IPS DF 6.9 (cell line): Measurements from ENCODE around the gene CEP128.

Experiments used
- DNase-seq: peaks from one replicate; pipeline ENCODE4 v3.0.0-alpha.2; 2013; ENCODE audit warnings: low read depth, low spot score
- H3K27ac ChIP-seq: one replicate; pipeline ENCODE4 v1.5.1; 2013; ENCODE audit warnings: low read length, control low read depth
- H3K27me3 ChIP-seq: 2 replicates; pipeline ENCODE4 v1.6.1; 2013; ENCODE audit warnings: mild to moderate bottlenecking, low read length; ENCODE audit not compliant: control insufficient read depth, insufficient read depth
- H3K36me3 ChIP-seq: 2 replicates; pipeline ENCODE4 v1.6.1; 2013; ENCODE audit warnings: low read length; ENCODE audit not compliant: control insufficient read depth, insufficient read depth
- H3K4me1 ChIP-seq: 2 replicates; pipeline ENCODE4 v1.6.1; 2013; ENCODE audit warnings: low read length; ENCODE audit not compliant: control insufficient read depth, insufficient read depth
- H3K4me3 ChIP-seq: 2 replicates; pipeline ENCODE4 v1.5.1; 2013; ENCODE audit warnings: mild to moderate bottlenecking, low read length
- H3K9me3 ChIP-seq: 2 replicates; pipeline ENCODE4 v1.6.1; 2013; ENCODE audit warnings: low read length, inconsistent platforms; ENCODE audit not compliant: control insufficient read depth, insufficient read depth
- WGBS: extraction: QIAGEN DNeasy Blood & Tissue Kit; methylation state at CpG from one replicate; pipeline ENCODE4 v1.1.7; 2013; ENCODE audit warnings: mixed read lengths, missing lambda C conversion rate; ENCODE audit not compliant: insufficient read length, insufficient coverage; 5-methylcytosine and 5-hydroxymethylcytosine counted together

Gene CEP128

DNA sequence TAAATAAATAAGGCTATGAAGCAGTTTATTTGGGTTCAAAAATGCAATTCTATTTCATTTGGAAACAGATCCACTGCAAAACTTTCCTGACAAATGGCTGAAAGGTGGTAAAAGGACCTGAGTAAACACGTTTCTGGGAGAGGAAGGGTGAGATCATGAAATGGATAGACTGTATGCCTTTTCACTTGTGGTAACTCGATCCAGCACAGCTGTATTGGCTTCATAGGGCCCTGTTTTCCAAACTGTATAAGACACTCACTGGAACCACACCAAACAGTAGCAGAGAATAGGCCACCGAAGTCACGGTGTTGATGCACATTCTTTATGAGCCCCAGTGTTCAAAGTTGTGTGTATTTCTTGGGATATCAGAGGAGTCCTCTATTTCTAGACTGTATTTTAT lies 405.1 kb downstream of the CEP128 start:
- Histone ChIP-seq H3K4me3 (no peak overlapping the region), H3K4me1 (no peaks in the 10 kb centered on the region), H3K27me3 (no peaks in the 10 kb centered on the region), H3K36me3 (no peaks in the 10 kb centered on the region), H3K9me3 (no peaks in the 10 kb centered on the region), H3K27ac (no peak overlapping the region)
- WGBS = no CpG with 5 or more reads among the region's 4 CpGs
- DNase-seq = no peak

- Histone ChIP-seq H3K36me3 (no peaks in the 10 kb centered on the region), H3K4me3 (no peak overlapping the region), H3K27me3 (no peaks in the 10 kb centered on the region), H3K9me3 (no peaks in the 10 kb centered on the region), H3K27ac (no peak overlapping the region), H3K4me1 (no peaks in the 10 kb centered on the region)
- WGBS = no CpG with 5 or more reads among the region's 4 CpGs
- DNase-seq = no peak
These were observed 406.4 kb downstream of the CEP128 start for GRCh38 chr14:80535171-80535570.

DNA sequence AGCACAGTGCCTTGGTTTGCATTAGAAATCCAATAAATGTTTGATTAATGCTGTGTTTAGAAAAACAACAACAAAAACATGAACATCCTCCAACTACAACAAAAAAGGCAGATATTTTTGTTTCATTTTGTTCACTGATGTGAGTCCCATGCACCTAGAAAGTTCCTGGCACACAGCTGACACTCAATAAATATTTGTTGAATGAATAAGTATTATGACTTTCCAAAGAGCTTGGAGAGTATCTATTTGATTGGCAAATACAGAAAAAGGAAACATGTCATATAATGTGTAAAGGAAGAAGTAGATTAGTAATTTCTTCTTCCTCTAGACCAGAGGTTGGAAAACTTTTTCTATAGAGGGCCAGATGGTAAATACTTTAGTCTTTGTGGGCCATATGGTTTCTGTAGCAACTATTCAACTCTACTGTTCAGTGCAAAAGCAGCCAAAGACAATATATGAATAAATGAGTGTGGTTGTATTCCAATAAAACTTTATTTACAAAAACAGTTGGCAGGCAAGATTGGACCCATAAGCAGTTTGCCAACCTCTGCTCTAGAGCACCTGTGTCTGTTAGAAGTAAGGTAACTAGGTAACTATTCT lies 417.9 kb downstream of the CEP128 start:
- Histone ChIP-seq H3K27me3 (no peaks in the 10 kb centered on the region), H3K4me1 (no peaks in the 10 kb centered on the region), H3K9me3 (no peaks in the 10 kb centered on the region), H3K4me3 (no peak overlapping the region), H3K36me3 (no peaks in the 10 kb centered on the region), H3K27ac (no peak overlapping the region)
- DNase-seq = no peak

DNA sequence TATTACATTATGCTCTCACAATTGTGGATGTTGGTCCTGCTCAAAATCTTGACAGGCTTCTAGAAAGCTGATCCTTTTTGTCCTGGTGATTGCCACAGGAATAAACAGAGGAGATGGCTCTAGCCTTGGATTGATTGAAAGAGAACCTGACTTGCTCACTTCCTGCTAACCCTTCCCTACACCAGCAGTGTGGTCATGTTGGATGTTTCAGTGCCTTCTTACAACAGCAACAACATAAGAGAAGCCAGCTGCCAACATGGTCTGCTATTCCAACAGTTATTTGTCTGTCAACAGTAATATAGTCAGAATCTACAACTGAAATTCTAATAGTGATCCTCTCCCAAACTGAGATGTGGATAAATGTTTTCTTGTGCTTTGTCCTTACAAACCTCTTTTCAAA lies 418.6 kb downstream of the CEP128 start:
- Histone ChIP-seq H3K4me3 (no peak overlapping the region), H3K4me1 (no peaks in the 10 kb centered on the region), H3K9me3 (no peaks in the 10 kb centered on the region), H3K27me3 (no peaks in the 10 kb centered on the region), H3K36me3 (no peaks in the 10 kb centered on the region), H3K27ac (no peak overlapping the region)
- no peak for DNase-seq

- no peaks in the 10 kb centered on the region for H3K4me1 ChIP-seq
- H3K27ac ChIP-seq = no peak overlapping the region
- 100% methylated on average over 1 of the region's 1 CpG for WGBS
- no peaks in the 10 kb centered on the region for H3K36me3 ChIP-seq
- no peaks in the 10 kb centered on the region for H3K9me3 ChIP-seq
- no peak for DNase-seq
- H3K4me3 ChIP-seq = no peak overlapping the region
- H3K27me3 ChIP-seq = no peaks in the 10 kb centered on the region
These were observed 419.1 kb downstream of the CEP128 start for GRCh38 chr14:80522411-80522810.

- no peaks in the 10 kb centered on the region for H3K4me1 ChIP-seq
- DNase-seq = no peak
- H3K9me3 ChIP-seq = no peaks in the 10 kb centered on the region
- no peak overlapping the region for H3K27ac ChIP-seq
- H3K27me3 ChIP-seq = no peaks in the 10 kb centered on the region
- no peaks in the 10 kb centered on the region for H3K36me3 ChIP-seq
- WGBS = no CpG with 5 or more reads among the region's 3 CpGs
- no peak overlapping the region for H3K4me3 ChIP-seq
These were observed 420.1 kb downstream of the CEP128 start for GRCh38 chr14:80521456-80521855.

DNA sequence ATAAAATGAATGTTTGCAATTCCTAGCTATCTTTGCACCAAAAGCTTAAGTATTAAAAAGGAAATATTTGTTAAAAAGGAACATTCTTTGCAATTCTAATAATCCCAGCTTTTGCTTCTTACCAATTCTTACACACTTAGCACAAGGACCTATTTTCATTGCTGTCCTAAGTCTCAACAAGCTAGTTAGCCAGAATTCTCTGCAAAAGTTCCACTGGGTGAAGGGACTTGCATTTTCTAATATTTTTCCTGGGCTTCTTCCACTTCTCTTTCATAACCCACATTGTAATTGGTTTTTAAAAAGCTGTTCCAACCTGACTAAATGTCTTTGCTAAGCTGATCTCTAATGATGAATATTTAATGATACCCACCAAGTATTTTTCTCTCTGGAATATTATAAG lies 422.5 kb downstream of the CEP128 start:
- no peak for DNase-seq
- no peaks in the 10 kb centered on the region for H3K27me3 ChIP-seq
- no peaks in the 10 kb centered on the region for H3K4me1 ChIP-seq
- no peaks in the 10 kb centered on the region for H3K9me3 ChIP-seq
- H3K27ac ChIP-seq = no peak overlapping the region
- H3K36me3 ChIP-seq = no peaks in the 10 kb centered on the region
- H3K4me3 ChIP-seq = no peak overlapping the region

DNA sequence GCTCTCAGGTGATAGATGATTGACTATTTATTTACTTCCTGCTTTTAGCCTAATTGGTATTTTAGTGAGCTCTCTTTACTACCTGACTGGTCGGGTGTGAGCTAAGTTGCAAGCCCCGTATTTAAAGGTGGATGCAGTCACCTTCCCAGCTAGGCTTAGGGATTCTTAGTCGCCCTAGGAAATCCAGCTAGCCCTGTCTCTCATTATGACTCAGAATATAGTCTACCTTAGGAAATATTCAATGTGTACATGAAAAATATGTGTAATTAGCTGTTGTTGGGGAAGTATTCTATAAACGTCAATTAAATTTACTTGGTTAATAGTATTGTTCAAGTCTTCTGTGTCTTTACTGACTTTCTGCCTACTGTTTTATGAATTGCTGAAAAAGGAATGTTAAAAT lies 423.4 kb downstream of the CEP128 start:
- DNase-seq = no peak
- Histone ChIP-seq H3K27me3 (no peaks in the 10 kb centered on the region), H3K9me3 (no peaks in the 10 kb centered on the region), H3K4me3 (no peak overlapping the region), H3K27ac (no peak overlapping the region), H3K4me1 (no peaks in the 10 kb centered on the region), H3K36me3 (no peaks in the 10 kb centered on the region)
- no CpG with 5 or more reads among the region's 4 CpGs for WGBS

DNA sequence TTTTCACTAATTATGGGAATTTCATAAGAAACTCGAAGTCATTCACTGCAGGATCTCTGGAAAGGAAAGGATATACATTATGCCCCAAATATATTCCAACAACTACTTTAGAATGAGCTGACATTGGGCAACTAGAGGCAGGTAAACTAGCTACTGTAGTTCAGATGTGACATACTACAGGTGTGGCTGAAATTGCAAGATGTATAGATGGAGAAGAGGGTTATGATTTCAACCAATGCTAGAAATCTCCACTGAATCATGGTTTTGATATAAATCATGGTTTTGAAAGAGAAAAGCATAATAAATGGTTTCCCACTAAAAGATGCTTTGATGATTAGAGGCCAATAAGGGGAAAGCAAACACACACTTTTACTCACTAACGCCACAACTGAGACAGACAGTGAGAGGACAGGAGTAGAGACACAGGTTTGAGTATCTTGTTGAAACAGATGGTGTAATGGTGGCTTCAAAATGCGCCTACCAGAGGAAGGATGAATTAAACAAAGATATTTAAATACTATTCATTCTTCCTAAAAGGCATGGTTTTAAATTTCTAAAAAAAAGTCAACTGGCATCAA lies 434.2 kb downstream of the CEP128 start:
- Histone ChIP-seq H3K36me3 (no peaks in the 10 kb centered on the region), H3K27ac (no peak overlapping the region), H3K9me3 (no peaks in the 10 kb centered on the region), H3K4me3 (no peak overlapping the region), H3K4me1 (no peaks in the 10 kb centered on the region), H3K27me3 (no peaks in the 10 kb centered on the region)
- no peak for DNase-seq
- WGBS = no CpG with 5 or more reads among the region's 3 CpGs

DNA sequence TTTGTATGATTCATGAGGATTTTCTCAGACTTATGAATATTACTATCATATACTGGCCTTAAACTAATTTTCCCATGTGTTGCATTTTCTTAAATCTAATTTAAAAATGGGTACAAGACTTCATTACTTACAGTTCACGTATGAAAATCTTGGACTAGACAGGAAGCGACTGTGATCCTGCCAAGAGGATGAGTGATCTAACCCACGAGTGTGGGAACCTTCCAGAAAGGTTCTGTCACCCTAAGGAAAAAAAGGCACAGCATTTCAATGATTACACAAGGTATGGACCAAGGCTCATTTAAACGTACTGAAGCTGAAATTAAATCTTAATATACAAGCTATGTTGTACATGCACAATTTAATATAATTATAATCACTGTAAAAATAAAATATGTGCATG lies 436.8 kb downstream of the CEP128 start:
- no CpG with 5 or more reads among the region's 4 CpGs for WGBS
- no peak for DNase-seq
- Histone ChIP-seq H3K9me3 (no peaks in the 10 kb centered on the region), H3K4me3 (no peak overlapping the region), H3K27ac (no peak overlapping the region), H3K27me3 (no peaks in the 10 kb centered on the region), H3K36me3 (no peaks in the 10 kb centered on the region), H3K4me1 (no peaks in the 10 kb centered on the region)

DNA sequence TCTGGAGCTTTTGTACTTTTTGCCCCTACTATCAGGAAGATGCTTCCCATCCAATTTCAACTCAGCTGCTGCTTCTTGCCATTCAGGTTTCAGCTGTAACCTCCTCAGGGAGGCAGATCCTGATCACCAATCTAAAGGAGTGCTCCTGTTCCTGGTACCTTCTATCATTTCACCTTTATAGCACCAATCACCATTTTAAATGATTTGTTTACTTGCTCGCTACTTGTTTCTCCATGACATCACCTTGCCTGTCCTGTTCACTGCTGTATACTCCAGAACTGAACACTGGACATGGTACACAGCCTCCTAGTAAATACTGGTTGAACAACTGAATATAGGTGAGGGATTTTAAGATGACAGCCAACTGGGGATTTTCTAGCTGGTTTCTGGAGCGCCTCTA lies 443.0 kb downstream of the CEP128 start:
- H3K9me3 ChIP-seq = no peaks in the 10 kb centered on the region
- DNase-seq = no peak
- H3K36me3 ChIP-seq = no peaks in the 10 kb centered on the region
- no peak overlapping the region for H3K4me3 ChIP-seq
- no peak overlapping the region for H3K27ac ChIP-seq
- WGBS = no CpG with 5 or more reads among the region's 2 CpGs
- H3K27me3 ChIP-seq = no peaks in the 10 kb centered on the region
- H3K4me1 ChIP-seq = no peaks in the 10 kb centered on the region
